Measurements from ENCODE around the gene PDLIM3. TPM values are rescaled to one million over a fixed set of nuclear protein-coding genes. Genes with fewer than 3 reads are reported as not detected.

The PDLIM3 gene
- total and polyA plus RNA-seq, 9 of the 15 experiments (the other 6 are each of a cell fraction or from before 2014, with no cell fraction given) = 0.06 TPM; not detected in 8

DNA sequence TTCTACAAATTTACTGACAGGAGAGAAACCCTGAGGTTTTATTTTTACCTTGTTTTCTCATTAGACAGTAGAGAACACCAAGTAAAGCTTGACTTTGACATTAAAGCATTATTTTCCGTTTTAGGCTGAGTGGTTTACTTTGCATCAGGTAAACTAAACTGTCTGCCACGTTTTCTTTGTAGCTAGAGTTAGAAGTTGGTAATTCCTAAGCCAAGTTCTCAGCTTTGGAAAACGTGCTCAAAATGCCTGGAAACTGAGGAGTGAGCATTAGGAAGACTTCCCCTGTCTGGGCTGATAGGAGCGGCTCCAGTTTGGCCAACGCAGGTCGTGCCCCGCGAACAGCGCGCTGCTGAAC lies 819 bp downstream of the PDLIM3 start:
- TF ChIP-seq ZZZ3 (IDR thresholded peaks at IDR 0.05) = no peak
- no peak for TF ChIP-seq RCOR1 (IDR thresholded peaks at IDR 0.05; ENCODE audit: borderline replicate concordance in 1 of 2, low read depth in 2 of 2, low read length in 2 of 2)
- no peak for TF ChIP-seq RB1 (IDR thresholded peaks at IDR 0.05; ENCODE audit: low read depth)
- TF ChIP-seq JUN (IDR thresholded peaks at IDR 0.05; ENCODE audit: borderline replicate concordance, low read depth, low read length) = no peak
- TF ChIP-seq JUN (CRISPR knock-in tag; IDR thresholded peaks at IDR 0.05; ENCODE audit: borderline replicate concordance) = no peak
- TF ChIP-seq, protein P1, sequence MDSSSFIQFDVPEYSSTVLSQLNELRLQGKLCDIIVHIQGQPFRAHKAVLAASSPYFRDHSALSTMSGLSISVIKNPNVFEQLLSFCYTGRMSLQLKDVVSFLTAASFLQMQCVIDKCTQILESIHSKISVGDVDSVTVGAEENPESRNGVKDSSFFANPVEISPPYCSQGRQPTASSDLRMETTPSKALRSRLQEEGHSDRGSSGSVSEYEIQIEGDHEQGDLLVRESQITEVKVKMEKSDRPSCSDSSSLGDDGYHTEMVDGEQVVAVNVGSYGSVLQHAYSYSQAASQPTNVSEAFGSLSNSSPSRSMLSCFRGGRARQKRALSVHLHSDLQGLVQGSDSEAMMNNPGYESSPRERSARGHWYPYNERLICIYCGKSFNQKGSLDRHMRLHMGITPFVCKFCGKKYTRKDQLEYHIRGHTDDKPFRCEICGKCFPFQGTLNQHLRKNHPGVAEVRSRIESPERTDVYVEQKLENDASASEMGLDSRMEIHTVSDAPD (CRISPR knock-in tag; IDR thresholded peaks at IDR 0.05) = no peak
- TF ChIP-seq PML (IDR thresholded peaks at IDR 0.05; ENCODE audit: low read length) = no peak
- no peak for TF ChIP-seq ZNF644 (tag; IDR thresholded peaks at IDR 0.05; ENCODE audit: low read depth)
- TF ChIP-seq C11orf30 (IDR thresholded peaks at IDR 0.05; ENCODE audit: low read depth) = no peak
- TF ChIP-seq, protein P2, sequence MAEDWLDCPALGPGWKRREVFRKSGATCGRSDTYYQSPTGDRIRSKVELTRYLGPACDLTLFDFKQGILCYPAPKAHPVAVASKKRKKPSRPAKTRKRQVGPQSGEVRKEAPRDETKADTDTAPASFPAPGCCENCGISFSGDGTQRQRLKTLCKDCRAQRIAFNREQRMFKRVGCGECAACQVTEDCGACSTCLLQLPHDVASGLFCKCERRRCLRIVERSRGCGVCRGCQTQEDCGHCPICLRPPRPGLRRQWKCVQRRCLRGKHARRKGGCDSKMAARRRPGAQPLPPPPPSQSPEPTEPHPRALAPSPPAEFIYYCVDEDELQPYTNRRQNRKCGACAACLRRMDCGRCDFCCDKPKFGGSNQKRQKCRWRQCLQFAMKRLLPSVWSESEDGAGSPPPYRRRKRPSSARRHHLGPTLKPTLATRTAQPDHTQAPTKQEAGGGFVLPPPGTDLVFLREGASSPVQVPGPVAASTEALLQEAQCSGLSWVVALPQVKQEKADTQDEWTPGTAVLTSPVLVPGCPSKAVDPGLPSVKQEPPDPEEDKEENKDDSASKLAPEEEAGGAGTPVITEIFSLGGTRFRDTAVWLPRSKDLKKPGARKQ (CRISPR knock-in tag; IDR thresholded peaks at IDR 0.05) = no peak
- TF ChIP-seq NFIC (IDR thresholded peaks at IDR 0.05) = no peak
- TF ChIP-seq FOXM1 (IDR thresholded peaks at IDR 0.05; ENCODE audit: low read depth) = no peak
- TF ChIP-seq FOXM1 (CRISPR knock-in tag; IDR thresholded peaks at IDR 0.05; ENCODE audit: low read depth) = no peak
- TF ChIP-seq CREM (IDR thresholded peaks at IDR 0.05; ENCODE audit: low read depth) = no peak
- Histone ChIP-seq H3K36me3 (ENCODE audit: control insufficient read depth, insufficient read depth, low read length) (no peaks in the 10 kb centered on the region), H3K4me2 (ENCODE audit: insufficient read depth, low read length) (no peak overlapping the region), H3K9ac (ENCODE audit: insufficient read depth in 1 of 2, low read depth in 2 of 2, low read length in 2 of 2) (no peak overlapping the region), H3K27me3 (ENCODE audit: control insufficient read depth in 2 of 2, insufficient read depth in 2 of 2, low read length in 2 of 2) (peaks cover 37 to 44% of the 10 kb centered on the region in 2 experiments), H2AFZ (ENCODE audit: low read depth, low read length) (no peak overlapping the region), H3K79me2 (ENCODE audit: control insufficient read depth, insufficient read depth, low read length) (no peaks in the 10 kb centered on the region), H3K4me1 (replicated peaks in 1 of 2; ENCODE audit: control insufficient read depth in 2 of 2, insufficient read depth in 2 of 2, low read length in 2 of 2) (peaks cover 0 to 11% of the 10 kb centered on the region in 2 experiments; a peak in 2 of 5 replicates), H3K9me3 (replicated peaks; ENCODE audit: control insufficient read depth, insufficient read depth, low read depth, low read length) (no peaks in the 10 kb centered on the region), H3K9me1 (ENCODE audit: control insufficient read depth, insufficient read depth, low read length) (no peaks in the 10 kb centered on the region), H3K4me3 (no peak overlapping the region), H3K27ac (ENCODE audit: extremely low read depth, low read depth, low read length) (no peak overlapping the region), H4K20me1 (replicated peaks; ENCODE audit: control insufficient read depth, insufficient read depth, low read length) (peaks cover 3% of the 10 kb centered on the region; the same call in 1 of the 2 replicates)
- ChIA-PET CTCF (ENCODE audit: low intra/inter-chr PET ratio) (no interaction called here), POLR2A (interaction anchor here (0.6 to 0.8 kb wide), 2 partner anchors 250 to 477 kb away, joined by 3 read pairs; no protein-coding TSS in a partner anchor)
- DNase-seq (ENCODE audit: extremely low read depth in 1 of 4, low spot score in 3 of 4) (no peak), FAIRE-seq (no peak), ATAC-seq (no peak)
- 15% methylated on average over 10 of the region's 10 CpGs for WGBS (ENCODE audit: insufficient coverage, low coverage, missing lambda C conversion rate)
- in situ Hi-C loops (cut with MboI) (no loop called here), intact Hi-C loops (cut with micrococcal nuclease) (no loop called here)
- BruUV-seq (replicated peaks) = no TSS peak

Data from K562 (cell line).